ENCODE results near the gene DCST1. TPM values are rescaled to one million over a fixed set of nuclear protein-coding genes. Genes with fewer than 3 reads are reported as not detected.

Gene DCST1
- total and polyA plus RNA-seq, 2 of the 13 experiments (the other 11 are each of a cell fraction or from before 2014, with no cell fraction given), result 0.04 TPM; not detected in 1

DNA sequence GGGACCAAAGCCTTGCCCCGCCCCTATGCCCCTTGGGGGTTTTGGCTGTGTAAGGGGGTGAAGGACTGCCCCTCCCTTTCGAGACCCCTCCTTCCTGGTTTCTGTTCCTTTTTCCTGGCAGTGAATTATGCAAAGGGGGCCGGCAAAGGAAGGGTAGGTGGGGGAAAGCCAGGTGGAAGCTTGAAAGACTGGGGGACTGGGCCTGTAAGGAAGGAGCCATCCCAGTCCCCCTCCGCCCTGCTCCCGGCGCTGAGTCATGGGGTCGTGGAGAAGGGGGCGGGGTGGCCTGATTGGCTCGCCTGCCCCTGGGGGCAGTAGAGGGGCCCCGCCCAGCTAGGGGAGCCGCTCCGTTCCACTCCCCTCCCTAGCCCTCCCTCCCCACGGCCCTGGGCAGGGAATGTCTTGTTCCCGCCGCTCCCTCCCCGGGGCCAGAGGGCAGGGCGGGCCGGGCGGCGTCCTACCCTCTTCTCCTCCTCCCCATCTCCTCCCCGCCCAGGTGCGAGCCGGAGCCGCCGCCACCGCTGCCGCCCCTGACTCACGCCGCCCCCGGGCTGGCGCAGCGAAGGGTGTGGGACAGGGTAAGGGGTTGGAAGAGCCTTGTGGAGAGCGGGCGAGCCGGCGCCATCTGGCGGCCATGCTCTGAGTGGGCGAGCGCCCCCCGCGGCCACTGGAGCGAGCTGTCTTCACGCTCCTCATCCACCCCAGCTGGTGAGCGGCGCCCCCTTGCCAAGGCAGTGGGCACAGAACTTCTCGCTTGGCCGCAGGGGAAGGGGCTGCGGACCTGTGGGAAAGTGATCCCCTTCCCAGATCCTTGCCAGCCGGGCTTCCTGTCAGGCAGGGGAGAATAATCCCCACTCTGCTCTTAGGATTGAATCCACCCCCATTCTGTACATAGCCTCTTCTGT lies 16.3 kb upstream of the DCST1 start (continued):
- TF ChIP-seq, protein P1, sequence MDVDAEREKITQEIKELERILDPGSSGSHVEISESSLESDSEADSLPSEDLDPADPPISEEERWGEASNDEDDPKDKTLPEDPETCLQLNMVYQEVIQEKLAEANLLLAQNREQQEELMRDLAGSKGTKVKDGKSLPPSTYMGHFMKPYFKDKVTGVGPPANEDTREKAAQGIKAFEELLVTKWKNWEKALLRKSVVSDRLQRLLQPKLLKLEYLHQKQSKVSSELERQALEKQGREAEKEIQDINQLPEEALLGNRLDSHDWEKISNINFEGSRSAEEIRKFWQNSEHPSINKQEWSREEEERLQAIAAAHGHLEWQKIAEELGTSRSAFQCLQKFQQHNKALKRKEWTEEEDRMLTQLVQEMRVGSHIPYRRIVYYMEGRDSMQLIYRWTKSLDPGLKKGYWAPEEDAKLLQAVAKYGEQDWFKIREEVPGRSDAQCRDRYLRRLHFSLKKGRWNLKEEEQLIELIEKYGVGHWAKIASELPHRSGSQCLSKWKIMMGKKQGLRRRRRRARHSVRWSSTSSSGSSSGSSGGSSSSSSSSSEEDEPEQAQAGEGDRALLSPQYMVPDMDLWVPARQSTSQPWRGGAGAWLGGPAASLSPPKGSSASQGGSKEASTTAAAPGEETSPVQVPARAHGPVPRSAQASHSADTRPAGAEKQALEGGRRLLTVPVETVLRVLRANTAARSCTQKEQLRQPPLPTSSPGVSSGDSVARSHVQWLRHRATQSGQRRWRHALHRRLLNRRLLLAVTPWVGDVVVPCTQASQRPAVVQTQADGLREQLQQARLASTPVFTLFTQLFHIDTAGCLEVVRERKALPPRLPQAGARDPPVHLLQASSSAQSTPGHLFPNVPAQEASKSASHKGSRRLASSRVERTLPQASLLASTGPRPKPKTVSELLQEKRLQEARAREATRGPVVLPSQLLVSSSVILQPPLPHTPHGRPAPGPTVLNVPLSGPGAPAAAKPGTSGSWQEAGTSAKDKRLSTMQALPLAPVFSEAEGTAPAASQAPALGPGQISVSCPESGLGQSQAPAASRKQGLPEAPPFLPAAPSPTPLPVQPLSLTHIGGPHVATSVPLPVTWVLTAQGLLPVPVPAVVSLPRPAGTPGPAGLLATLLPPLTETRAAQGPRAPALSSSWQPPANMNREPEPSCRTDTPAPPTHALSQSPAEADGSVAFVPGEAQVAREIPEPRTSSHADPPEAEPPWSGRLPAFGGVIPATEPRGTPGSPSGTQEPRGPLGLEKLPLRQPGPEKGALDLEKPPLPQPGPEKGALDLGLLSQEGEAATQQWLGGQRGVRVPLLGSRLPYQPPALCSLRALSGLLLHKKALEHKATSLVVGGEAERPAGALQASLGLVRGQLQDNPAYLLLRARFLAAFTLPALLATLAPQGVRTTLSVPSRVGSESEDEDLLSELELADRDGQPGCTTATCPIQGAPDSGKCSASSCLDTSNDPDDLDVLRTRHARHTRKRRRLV (CRISPR knock-in tag; IDR thresholded peaks at IDR 0.05), result peak; percentile 53; the same call in 1 of the 2 replicates
- TF ChIP-seq CEBPG (CRISPR knock-in tag; IDR thresholded peaks at IDR 0.05), result no peak; the same call in 1 of the 2 replicates
- no peak for TF ChIP-seq ZNF337 (CRISPR knock-in tag; IDR thresholded peaks at IDR 0.05; ENCODE audit: borderline replicate concordance, low read depth)
- peak; percentile 55; the same call in 1 of the 2 replicates for TF ChIP-seq SP5 (CRISPR knock-in tag; IDR thresholded peaks at IDR 0.05; ENCODE audit: borderline replicate concordance, low read depth)
- TF ChIP-seq CAMTA2 (CRISPR knock-in tag; IDR thresholded peaks at IDR 0.05; ENCODE audit: borderline replicate concordance), result 0 out of 2 replicates have a peak, but pooled peaks have one; percentile 44
- TF ChIP-seq XRCC5 (optimal IDR thresholded peaks at IDR 0.05; ENCODE audit: low read length), result peak; percentile 99
- no peak for TF ChIP-seq HHEX (CRISPR knock-in tag; IDR thresholded peaks at IDR 0.05)
- TF ChIP-seq ZNF207 (IDR thresholded peaks at IDR 0.05; ENCODE audit: borderline replicate concordance), result no peak
- peak; percentile 76; the same call in 1 of the 2 replicates for TF ChIP-seq GFI1 (CRISPR knock-in tag; IDR thresholded peaks at IDR 0.05; ENCODE audit: borderline replicate concordance)
- TF ChIP-seq, protein P2, sequence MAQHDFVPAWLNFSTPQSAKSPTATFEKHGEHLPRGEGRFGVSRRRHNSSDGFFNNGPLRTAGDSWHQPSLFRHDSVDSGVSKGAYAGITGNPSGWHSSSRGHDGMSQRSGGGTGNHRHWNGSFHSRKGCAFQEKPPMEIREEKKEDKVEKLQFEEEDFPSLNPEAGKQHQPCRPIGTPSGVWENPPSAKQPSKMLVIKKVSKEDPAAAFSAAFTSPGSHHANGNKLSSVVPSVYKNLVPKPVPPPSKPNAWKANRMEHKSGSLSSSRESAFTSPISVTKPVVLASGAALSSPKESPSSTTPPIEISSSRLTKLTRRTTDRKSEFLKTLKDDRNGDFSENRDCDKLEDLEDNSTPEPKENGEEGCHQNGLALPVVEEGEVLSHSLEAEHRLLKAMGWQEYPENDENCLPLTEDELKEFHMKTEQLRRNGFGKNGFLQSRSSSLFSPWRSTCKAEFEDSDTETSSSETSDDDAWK (CRISPR knock-in tag; IDR thresholded peaks at IDR 0.05), result no peak
- no peak for TF ChIP-seq ZNF737 (CRISPR knock-in tag; IDR thresholded peaks at IDR 0.05; ENCODE audit: borderline replicate concordance)
- TF ChIP-seq MTA1 (CRISPR knock-in tag; IDR thresholded peaks at IDR 0.05; ENCODE audit: borderline replicate concordance), result peak; percentile 96; the same call in 1 of the 2 replicates
- peak; percentile 52; the same call in 1 of the 2 replicates for TF ChIP-seq NRL (CRISPR knock-in tag; IDR thresholded peaks at IDR 0.05; ENCODE audit: borderline replicate concordance)
- TF ChIP-seq ZFP41 (CRISPR knock-in tag; IDR thresholded peaks at IDR 0.05; ENCODE audit: borderline replicate concordance), result no peak
- peak; percentile 90 for TF ChIP-seq ZNF274 (CRISPR knock-in tag; IDR thresholded peaks at IDR 0.05)
- peak; percentile 90; the same call in 1 of the 2 replicates for TF ChIP-seq ZKSCAN8 (CRISPR knock-in tag; IDR thresholded peaks at IDR 0.05; ENCODE audit: borderline replicate concordance)
- no peak; the same call in 1 of the 2 replicates for TF ChIP-seq ZNF24 (IDR thresholded peaks at IDR 0.05)
- TF ChIP-seq, protein P3, sequence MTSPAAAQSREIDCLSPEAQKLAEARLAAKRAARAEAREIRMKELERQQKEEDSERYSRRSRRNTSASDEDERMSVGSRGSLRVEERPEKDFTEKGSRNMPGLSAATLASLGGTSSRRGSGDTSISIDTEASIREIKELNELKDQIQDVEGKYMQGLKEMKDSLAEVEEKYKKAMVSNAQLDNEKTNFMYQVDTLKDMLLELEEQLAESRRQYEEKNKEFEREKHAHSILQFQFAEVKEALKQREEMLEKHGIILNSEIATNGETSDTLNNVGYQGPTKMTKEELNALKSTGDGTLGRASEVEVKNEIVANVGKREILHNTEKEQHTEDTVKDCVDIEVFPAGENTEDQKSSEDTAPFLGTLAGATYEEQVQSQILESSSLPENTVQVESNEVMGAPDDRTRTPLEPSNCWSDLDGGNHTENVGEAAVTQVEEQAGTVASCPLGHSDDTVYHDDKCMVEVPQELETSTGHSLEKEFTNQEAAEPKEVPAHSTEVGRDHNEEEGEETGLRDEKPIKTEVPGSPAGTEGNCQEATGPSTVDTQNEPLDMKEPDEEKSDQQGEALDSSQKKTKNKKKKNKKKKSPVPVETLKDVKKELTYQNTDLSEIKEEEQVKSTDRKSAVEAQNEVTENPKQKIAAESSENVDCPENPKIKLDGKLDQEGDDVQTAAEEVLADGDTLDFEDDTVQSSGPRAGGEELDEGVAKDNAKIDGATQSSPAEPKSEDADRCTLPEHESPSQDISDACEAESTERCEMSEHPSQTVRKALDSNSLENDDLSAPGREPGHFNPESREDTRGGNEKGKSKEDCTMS (CRISPR knock-in tag; conservative IDR thresholded peaks at IDR 0.05), result no peak
- TF ChIP-seq PHF5A (CRISPR knock-in tag; IDR thresholded peaks at IDR 0.05; ENCODE audit: low read depth, unreplicated experiment), result peak; percentile 90
- no peak for TF ChIP-seq NBN (conservative IDR thresholded peaks at IDR 0.05)
- TF ChIP-seq MTF1 (CRISPR knock-in tag; IDR thresholded peaks at IDR 0.05), result no peak
